Glutamatergic neuron (in vitro differentiated cells): ENCODE data around the gene PRKG1. TPM values are rescaled to one million over a fixed set of nuclear protein-coding genes. Genes with fewer than 3 reads are reported as not detected.

Experiments
- DNase-seq: peaks from one replicate; pipeline ENCODE4 v3.0.0; 2022
- H3K27ac Mint-ChIP-seq: one replicate; pipeline ENCODE4 v1.8.0; 2020; ENCODE audit warnings: mild to moderate bottlenecking, mixed read lengths, inconsistent platforms; ENCODE audit not compliant: unreplicated experiment
- H3K27me3 Mint-ChIP-seq: one replicate; pipeline ENCODE4 v1.8.0; 2020; ENCODE audit warnings: mild to moderate bottlenecking, moderate library complexity, mixed read lengths, inconsistent platforms; ENCODE audit not compliant: unreplicated experiment
- H3K36me3 Mint-ChIP-seq: one replicate; pipeline ENCODE4 v1.8.0; 2020; ENCODE audit warnings: mild to moderate bottlenecking, mixed read lengths, inconsistent platforms; ENCODE audit not compliant: unreplicated experiment
- H3K4me1 Mint-ChIP-seq: one replicate; pipeline ENCODE4 v1.8.0; 2020; ENCODE audit warnings: mild to moderate bottlenecking, low read depth, mixed read lengths, inconsistent platforms; ENCODE audit not compliant: unreplicated experiment
- H3K4me3 Mint-ChIP-seq: one replicate; pipeline ENCODE4 v1.8.0; 2020; ENCODE audit warnings: mild to moderate bottlenecking, mixed read lengths, inconsistent platforms; ENCODE audit not compliant: unreplicated experiment
- H3K9me3 Mint-ChIP-seq: one replicate; pipeline ENCODE4 v1.8.0; 2020; ENCODE audit warnings: mild to moderate bottlenecking, moderate library complexity, mixed read lengths, inconsistent platforms; ENCODE audit not compliant: unreplicated experiment
- CTCF ChIP-seq: fragments of 200-600 bp; sonication (generic); IDR thresholded peaks from one replicate; pipeline ENCODE4 v1.5.0; 2021; ENCODE audit not compliant: partially characterized antibody, unreplicated experiment
- total RNA-seq: library from RNA; stranded (reverse); fragmentation: NEBNext Ultra II Directional; extraction: Animal tissue kit (Norgen Biotek cat#: 25700); gene quantifications from one replicate; pipeline ENCODE4 v1.2.1, GENCODE V29; 2021; ENCODE audit not compliant: unreplicated experiment

The PRKG1 gene
- total RNA-seq, 1 donor from 2014 or later: 52.7 TPM

DNA sequence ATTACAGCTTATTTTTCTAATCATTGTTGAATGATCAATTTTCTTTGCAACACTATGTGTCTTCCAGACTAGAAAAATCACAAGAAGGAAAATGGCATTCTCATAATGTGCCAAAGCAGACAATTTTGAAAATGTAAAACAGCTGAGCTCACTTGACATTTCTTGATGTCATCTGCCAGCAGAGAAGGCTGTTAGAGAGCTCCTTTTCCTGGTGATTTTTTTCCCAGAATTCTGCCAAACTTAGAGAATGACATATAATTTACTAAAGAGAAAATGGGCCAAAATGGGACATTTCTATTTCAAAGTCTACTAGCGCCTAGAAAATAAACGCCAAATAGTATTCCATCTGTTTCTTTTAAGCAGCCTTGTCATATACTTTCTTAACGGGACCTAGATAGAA, 714.0 kb downstream of the PRKG1 start:
- no peak overlapping the region for H3K4me3 Mint-ChIP-seq
- peaks cover 23% of the 10 kb centered on the region for H3K36me3 Mint-ChIP-seq
- H3K4me1 Mint-ChIP-seq: no peaks in the 10 kb centered on the region
- DNase-seq: no peak
- H3K9me3 Mint-ChIP-seq: peaks cover 5% of the 10 kb centered on the region
- no peak for TF ChIP-seq CTCF
- H3K27ac Mint-ChIP-seq: no peak overlapping the region
- no peaks in the 10 kb centered on the region for H3K27me3 Mint-ChIP-seq

DNA sequence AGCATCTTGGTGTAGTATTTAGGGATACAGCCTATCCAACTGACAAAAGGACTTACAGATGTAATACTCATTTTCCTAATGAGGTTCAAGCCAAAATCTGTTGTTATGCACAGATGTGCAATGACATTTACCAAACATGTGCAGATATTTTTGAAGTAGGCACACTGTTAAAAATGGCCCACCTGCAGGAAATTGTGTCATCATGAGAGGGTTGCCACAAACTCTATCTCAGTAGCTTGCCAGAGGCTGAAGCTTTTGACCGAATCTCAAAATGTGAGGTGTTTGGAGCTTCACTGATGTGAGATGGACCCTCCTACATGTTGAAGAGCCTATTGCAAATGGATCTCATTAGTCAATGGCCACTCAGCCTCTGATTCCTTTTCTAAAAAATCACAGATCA, 714.8 kb downstream of the PRKG1 start:
- H3K27ac Mint-ChIP-seq: no peak overlapping the region
- TF ChIP-seq CTCF: no peak
- no peaks in the 10 kb centered on the region for H3K4me1 Mint-ChIP-seq
- no peaks in the 10 kb centered on the region for H3K27me3 Mint-ChIP-seq
- no peak for DNase-seq
- peaks cover 7% of the 10 kb centered on the region for H3K9me3 Mint-ChIP-seq
- no peak overlapping the region for H3K4me3 Mint-ChIP-seq
- H3K36me3 Mint-ChIP-seq: peaks cover 25% of the 10 kb centered on the region

DNA sequence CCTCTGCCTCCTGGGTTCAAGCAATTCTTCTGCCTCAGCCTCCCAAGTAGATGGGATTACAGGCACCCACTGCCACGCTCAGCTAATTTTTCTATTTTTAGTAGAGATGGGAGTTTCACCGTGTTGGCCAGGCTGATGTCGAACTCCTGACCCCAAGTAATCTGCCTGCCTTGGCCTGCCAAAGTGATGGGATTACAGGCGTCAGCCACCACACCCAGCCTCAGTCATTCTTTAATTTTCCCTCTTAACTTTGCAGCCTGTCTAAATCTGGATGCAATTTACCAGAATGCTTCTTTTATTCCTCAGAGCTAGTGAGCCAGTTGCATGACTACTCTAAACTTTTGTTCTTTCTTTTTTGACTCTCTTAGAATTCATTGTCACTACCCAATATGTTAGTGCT, 715.6 kb downstream of the PRKG1 start:
- Mint-ChIP-seq H3K9me3 (peaks cover 7% of the 10 kb centered on the region), H3K4me3 (no peak overlapping the region), H3K27me3 (no peaks in the 10 kb centered on the region), H3K36me3 (peaks cover 25% of the 10 kb centered on the region), H3K4me1 (no peaks in the 10 kb centered on the region), H3K27ac (no peak overlapping the region)
- TF ChIP-seq CTCF: no peak
- DNase-seq: no peak

DNA sequence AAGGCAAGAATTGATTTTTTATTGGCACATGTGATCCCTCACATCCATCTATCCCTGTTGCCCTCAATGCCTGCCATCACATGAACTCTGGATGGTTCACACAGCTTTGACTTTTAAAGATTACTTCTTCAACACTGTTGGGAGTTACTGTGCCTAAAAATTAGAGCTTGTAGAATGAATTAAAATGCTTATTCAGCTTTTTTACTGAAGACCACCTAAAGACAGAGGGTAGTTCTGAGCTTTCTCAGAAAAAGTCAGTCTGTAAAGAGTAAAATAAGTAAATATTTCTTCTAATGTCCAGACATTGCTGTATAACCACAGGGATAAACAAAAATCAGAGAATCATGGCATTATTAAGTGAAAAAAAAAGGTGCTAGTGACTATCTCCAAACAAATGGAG, 718.4 kb downstream of the PRKG1 start:
- Mint-ChIP-seq H3K9me3 (peaks cover 7% of the 10 kb centered on the region), H3K4me1 (no peaks in the 10 kb centered on the region), H3K36me3 (peaks cover 25% of the 10 kb centered on the region), H3K4me3 (no peak overlapping the region), H3K27me3 (no peaks in the 10 kb centered on the region), H3K27ac (no peak overlapping the region)
- TF ChIP-seq CTCF: no peak
- no peak for DNase-seq

- Mint-ChIP-seq H3K4me3 (no peak overlapping the region), H3K36me3 (no peaks in the 10 kb centered on the region), H3K9me3 (no peaks in the 10 kb centered on the region), H3K27me3 (no peaks in the 10 kb centered on the region), H3K4me1 (no peaks in the 10 kb centered on the region), H3K27ac (no peak overlapping the region)
- no peak for TF ChIP-seq CTCF
- no peak for DNase-seq
These were observed 725.8 kb downstream of the PRKG1 start for GRCh38 chr10:51800121-51800520.
